ENCODE results near the gene COA7.

- TF ChIP-seq CTCF (IDR thresholded peaks at IDR 0.05; ENCODE audit: low read length) (no peak), EZH2 (IDR thresholded peaks at IDR 0.05; ENCODE audit: borderline replicate concordance, low read length) (no peak)
These were observed 5.5 kb downstream of the COA7 start for GRCh38 chr1:52692697-52693096.
